Nephron progenitor cell (in vitro differentiated cells): ENCODE measurements around the gene RABL6.
A peak's percentile ranks its signal among the peaks of the same experiment; 100 is the strongest.
"Not testable (repeated sequence)": the region's sequence is repeated elsewhere in the genome, so short reads cannot be mapped to it uniquely, and the experiment has no call there.

Experiments
- DNase-seq: peaks from one replicate; pipeline ENCODE4 v3.0.0; 2021
- H3K27ac Mint-ChIP-seq: 2 replicates; pipeline ENCODE4 v1.8.0; 2021; ENCODE audit warnings: mild to moderate bottlenecking, moderate library complexity, mixed read lengths
- H3K27me3 Mint-ChIP-seq: 2 replicates; pipeline ENCODE4 v1.8.0; 2021; ENCODE audit warnings: mild to moderate bottlenecking, low read depth, mixed read lengths; ENCODE audit not compliant: poor library complexity
- H3K36me3 Mint-ChIP-seq: 2 replicates; pipeline ENCODE4 v1.8.0; 2021; ENCODE audit warnings: low read depth, mixed read lengths
- H3K4me1 Mint-ChIP-seq: 2 replicates; pipeline ENCODE4 v1.8.0; 2021; ENCODE audit warnings: mixed read lengths
- H3K4me3 Mint-ChIP-seq: 2 replicates; pipeline ENCODE4 v1.8.0; 2021; ENCODE audit warnings: mild to moderate bottlenecking, moderate library complexity, mixed read lengths
- H3K9me3 Mint-ChIP-seq: 2 replicates; pipeline ENCODE4 v1.8.0; 2021; ENCODE audit warnings: mild to moderate bottlenecking, moderate library complexity, mixed read lengths
- TF ChIP-seq, protein P1 (sequence below): fragments of 200-600 bp; sonication (generic); IDR thresholded peaks from 2 replicates; pipeline ENCODE4 v1.5.0; 2021; ENCODE audit warnings: antibody characterized with exemption

RABL6 gene

DNA sequence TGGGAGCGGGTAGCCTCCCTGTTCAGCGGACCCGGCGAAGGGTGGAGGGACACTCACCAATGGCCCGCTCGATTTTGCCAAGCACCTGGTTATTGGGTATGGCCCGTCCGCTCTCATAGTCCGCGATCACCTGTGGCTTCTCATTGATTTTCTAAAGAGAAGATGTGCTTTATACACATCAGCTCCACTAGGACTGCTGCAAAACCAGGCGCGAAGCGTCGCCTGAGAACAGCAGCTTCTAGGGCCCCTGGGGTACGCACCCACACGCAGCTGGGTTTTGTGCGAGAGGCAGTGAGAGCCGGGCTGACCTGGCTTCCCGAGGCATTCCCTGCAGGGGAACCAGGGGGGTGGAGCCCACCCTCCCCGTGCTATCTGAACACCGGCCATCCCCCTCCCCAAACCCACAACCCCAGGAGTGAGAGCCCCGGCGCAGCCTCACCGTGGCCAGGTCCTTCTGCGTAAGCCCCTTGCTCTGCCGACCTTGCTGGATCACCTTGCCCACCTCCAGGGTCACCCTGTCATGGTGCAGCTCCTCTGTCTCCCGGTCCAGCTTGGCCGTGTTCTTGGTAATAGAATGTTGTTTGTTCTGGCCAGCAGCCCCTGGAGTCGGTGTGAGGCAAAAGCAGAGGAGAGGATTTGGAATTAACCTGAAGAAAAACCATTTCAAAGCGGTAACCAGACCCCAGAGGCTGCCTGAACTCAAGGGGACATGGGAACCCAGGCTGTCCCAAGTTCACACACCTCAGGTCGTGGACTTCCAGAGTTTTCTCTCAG lies 55.3 kb downstream of the RABL6 start:
- Mint-ChIP-seq H3K4me1 (peaks cover 6% of the 10 kb centered on the region), H3K9me3 (peaks cover 11% of the 10 kb centered on the region), H3K4me3 (no peak overlapping the region), H3K27ac (no peak overlapping the region), H3K36me3 (peaks cover 20% of the 10 kb centered on the region), H3K27me3 (no peaks in the 10 kb centered on the region)
- TF ChIP-seq, protein P1, sequence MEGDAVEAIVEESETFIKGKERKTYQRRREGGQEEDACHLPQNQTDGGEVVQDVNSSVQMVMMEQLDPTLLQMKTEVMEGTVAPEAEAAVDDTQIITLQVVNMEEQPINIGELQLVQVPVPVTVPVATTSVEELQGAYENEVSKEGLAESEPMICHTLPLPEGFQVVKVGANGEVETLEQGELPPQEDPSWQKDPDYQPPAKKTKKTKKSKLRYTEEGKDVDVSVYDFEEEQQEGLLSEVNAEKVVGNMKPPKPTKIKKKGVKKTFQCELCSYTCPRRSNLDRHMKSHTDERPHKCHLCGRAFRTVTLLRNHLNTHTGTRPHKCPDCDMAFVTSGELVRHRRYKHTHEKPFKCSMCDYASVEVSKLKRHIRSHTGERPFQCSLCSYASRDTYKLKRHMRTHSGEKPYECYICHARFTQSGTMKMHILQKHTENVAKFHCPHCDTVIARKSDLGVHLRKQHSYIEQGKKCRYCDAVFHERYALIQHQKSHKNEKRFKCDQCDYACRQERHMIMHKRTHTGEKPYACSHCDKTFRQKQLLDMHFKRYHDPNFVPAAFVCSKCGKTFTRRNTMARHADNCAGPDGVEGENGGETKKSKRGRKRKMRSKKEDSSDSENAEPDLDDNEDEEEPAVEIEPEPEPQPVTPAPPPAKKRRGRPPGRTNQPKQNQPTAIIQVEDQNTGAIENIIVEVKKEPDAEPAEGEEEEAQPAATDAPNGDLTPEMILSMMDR: no peak
- no peak for DNase-seq

DNA sequence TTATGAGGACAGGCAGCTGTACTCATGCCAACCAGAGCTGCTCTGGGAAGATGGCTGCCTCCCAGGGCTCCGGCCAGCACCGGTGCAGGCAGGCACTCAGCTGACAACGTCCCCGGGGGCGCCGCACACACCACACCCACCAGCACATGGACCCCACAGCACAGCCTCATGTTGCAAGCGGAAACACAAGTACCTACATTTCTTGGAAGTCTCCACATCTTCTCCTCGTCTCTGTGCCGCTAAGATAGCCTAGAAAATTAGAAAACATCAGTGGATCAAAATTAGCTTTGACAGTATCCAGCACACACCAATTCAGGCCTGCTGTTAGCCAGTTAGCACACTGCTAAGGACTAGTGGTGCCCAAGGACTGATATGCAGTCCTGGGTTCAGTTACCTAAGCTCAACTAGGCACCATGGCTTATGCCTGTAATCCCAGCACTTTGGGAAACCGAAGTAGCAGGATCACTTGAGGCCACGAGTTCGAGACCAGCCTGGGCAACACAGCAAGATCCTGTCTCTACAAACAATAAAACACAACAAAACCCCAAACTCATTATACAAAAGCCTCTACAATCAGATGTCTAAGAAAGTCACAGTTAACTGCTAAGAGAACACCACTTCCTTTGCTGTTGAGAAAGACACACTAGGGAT lies 56.0 kb downstream of the RABL6 start:
- DNase-seq: no peak
- no peak overlapping the region for H3K4me3 Mint-ChIP-seq
- no peaks in the 10 kb centered on the region for H3K27me3 Mint-ChIP-seq
- peaks cover 27% of the 10 kb centered on the region for H3K36me3 Mint-ChIP-seq
- H3K4me1 Mint-ChIP-seq: peaks cover 6% of the 10 kb centered on the region
- H3K9me3 Mint-ChIP-seq: peaks cover 19% of the 10 kb centered on the region
- H3K27ac Mint-ChIP-seq: no peak overlapping the region
- TF ChIP-seq, protein P1: no peak

DNA sequence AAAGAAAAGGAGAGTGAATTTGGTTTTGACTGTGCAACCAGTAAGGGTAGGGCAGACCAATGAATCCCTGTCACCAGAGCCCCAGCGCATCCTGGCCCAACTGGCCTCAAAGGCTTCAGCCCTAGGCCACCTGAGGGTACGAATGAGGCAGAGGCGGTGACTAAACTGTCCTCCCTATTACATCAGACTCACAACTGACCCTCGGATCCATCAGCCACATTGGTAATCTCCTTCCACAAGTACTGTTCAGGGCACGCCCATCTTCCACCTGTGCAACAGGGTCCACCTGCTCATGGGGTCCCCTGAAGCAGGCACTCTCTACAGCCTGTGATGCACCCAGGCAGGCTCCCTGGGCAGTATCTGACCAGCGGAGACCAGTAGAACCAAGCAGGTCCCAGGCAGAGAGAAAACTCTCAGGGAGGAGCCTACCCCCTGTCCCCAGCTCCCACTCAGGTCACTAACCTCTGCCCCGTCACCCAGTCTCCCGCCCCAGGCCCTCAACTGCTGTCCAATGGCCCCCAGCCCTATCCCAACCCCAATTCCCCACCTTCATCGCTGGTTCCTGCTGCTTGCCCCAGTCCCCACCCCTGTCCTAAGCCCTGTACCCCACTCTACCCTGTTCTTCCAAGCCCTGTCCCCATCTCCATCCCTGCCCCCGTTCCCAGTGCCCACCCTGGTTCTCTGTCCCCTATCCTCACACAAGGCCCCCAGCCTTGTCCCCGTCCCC lies 57.5 kb downstream of the RABL6 start:
- DNase-seq: no peak
- no peak overlapping the region for H3K27ac Mint-ChIP-seq
- H3K27me3 Mint-ChIP-seq: peaks cover 4% of the 10 kb centered on the region
- TF ChIP-seq, protein P1: no peak
- H3K4me3 Mint-ChIP-seq: peak overlapping the region; percentile 83
- peaks cover 33% of the 10 kb centered on the region for H3K9me3 Mint-ChIP-seq
- peaks cover 6% of the 10 kb centered on the region for H3K4me1 Mint-ChIP-seq
- peaks cover 39% of the 10 kb centered on the region for H3K36me3 Mint-ChIP-seq

DNA sequence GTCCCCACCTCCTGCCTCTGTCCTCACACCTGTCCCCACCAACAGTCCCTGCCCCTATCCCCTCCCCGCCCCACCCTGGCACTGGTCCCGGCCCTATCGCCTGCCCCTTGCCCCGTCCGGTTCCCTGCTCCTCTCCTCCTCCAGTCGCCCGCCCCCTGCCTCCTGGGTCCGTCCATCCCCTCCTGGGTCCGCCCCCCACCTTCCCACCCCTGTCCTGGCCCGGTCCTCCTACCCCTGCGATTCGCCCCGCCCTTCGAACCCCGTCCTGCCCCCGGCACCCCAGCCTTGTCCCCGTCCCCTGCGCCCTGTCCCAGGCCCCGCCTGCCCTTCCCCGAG lies 58.0 kb downstream of the RABL6 start:
- Mint-ChIP-seq H3K4me3 (peak overlapping the region; percentile 83), H3K9me3 (peaks cover 38% of the 10 kb centered on the region), H3K27ac (no peak overlapping the region), H3K36me3 (peaks cover 39% of the 10 kb centered on the region), H3K27me3 (peaks cover 4% of the 10 kb centered on the region), H3K4me1 (peaks cover 6% of the 10 kb centered on the region)
- DNase-seq: no peak
- TF ChIP-seq, protein P1: no peak

DNA sequence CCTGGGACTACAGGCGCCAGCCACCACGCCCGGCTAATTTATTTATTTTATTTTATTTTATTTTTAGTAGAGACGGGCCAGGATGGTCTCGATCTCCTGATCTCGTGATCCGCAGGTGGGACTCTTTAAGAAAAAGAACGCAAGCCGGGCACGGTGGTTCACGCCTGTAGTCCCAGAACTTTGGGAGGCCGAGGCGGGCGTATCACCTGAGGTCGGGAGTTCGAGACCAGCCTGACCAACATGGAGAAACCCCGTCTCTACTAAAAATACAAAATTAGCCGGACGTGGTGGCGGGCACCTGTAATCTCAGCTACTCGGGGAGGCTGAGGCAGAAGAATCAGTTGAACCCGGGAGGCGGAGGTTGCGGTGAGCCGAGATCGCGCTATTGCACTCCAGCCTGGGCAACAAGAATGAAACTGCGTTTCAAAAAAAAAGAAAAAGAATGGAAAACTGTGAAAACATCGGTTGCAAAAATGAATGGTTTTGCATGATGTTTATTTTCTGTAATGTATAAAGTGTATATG lies 59.2 kb downstream of the RABL6 start:
- Mint-ChIP-seq H3K36me3 (peaks cover 43% of the 10 kb centered on the region), H3K4me3 (peak overlapping the region; percentile 68), H3K9me3 (peaks cover 51% of the 10 kb centered on the region)
- DNase-seq, H3K27me3 Mint-ChIP-seq, H3K27ac Mint-ChIP-seq, H3K4me1 Mint-ChIP-seq: not testable (repeated sequence)

DNA sequence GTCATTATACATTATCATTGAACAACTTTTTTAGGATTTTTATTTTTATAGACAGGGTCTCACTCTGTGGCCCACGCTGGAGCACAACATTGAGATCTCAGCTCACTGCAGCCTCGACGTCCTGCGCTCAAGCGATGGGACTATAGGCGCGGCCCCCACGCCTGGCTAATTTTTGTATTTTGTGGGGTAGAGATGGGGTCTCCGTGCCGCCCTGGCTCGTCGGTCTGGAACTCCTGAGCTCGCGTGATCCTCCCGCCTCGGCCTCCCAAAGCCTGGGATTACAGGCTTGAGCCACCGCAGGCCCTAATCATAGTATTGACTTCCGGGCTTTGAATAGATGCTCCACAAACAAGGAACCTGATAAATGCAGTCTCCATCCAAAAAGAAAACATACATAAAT lies 59.7 kb downstream of the RABL6 start:
- Mint-ChIP-seq H3K36me3 (peaks cover 43% of the 10 kb centered on the region), H3K27me3 (peaks cover 4% of the 10 kb centered on the region), H3K9me3 (peaks cover 56% of the 10 kb centered on the region), H3K4me1 (peaks cover 6% of the 10 kb centered on the region), H3K27ac (no peak overlapping the region), H3K4me3 (peak overlapping the region; percentile 68)
- DNase-seq: no peak
- TF ChIP-seq, protein P1: no peak
